ENCODE results near the gene ANGPTL8.

Gene ANGPTL8

DNA sequence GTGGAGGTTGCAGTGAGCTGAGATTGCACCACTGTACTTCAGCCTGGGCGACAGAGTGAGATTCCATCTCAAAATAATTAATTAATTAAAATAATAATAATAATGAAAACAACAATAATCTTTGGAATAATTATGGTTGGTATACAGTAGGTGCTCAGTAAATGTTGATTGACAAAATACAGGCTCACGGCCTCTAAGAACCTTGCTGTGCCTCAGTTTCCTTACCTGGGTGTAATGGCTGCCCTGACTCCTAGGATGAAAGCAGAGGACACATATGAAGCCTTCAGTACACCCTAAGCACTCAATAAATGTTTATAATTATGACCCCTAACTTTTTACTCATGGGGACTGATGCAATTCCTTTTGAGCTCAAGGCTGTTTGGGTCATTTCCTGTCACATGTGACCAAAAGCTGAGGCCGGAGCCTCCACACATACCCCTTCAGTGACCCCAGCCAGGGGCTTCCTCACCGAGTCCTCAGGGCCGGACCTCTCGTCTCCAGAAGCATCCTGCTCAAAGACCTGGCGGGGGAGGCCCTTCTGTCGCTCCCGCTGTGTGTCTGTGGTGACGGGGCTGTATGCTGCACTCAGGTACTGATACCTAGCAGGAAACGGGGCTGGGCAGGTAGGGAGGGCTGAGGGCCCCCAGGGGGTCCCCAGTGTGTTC, 12.4 kb downstream of the ANGPTL8 start:
- no peak overlapping the region for H3K27ac ChIP-seq (ENCODE audit: low read length)
- H2AFZ ChIP-seq (ENCODE audit: low read depth, low read length): no peak overlapping the region
- H3K4me3 ChIP-seq (ENCODE audit: low read length): no peak overlapping the region
- H3K9me3 ChIP-seq (ENCODE audit: insufficient read depth, low read length): no peaks in the 10 kb centered on the region
- peaks cover 14% of the 10 kb centered on the region for H3K36me3 ChIP-seq (replicated peaks; ENCODE audit: low read depth, low read length)
- H4K20me1 ChIP-seq (ENCODE audit: insufficient read depth, low read length): no peaks in the 10 kb centered on the region
- H3K27me3 ChIP-seq (ENCODE audit: low read depth, low read length): no peaks in the 10 kb centered on the region
- no peak overlapping the region for H3K4me2 ChIP-seq (ENCODE audit: low read length)
- H3K9ac ChIP-seq (ENCODE audit: low read length): no peak overlapping the region
- TF ChIP-seq, protein P1, sequence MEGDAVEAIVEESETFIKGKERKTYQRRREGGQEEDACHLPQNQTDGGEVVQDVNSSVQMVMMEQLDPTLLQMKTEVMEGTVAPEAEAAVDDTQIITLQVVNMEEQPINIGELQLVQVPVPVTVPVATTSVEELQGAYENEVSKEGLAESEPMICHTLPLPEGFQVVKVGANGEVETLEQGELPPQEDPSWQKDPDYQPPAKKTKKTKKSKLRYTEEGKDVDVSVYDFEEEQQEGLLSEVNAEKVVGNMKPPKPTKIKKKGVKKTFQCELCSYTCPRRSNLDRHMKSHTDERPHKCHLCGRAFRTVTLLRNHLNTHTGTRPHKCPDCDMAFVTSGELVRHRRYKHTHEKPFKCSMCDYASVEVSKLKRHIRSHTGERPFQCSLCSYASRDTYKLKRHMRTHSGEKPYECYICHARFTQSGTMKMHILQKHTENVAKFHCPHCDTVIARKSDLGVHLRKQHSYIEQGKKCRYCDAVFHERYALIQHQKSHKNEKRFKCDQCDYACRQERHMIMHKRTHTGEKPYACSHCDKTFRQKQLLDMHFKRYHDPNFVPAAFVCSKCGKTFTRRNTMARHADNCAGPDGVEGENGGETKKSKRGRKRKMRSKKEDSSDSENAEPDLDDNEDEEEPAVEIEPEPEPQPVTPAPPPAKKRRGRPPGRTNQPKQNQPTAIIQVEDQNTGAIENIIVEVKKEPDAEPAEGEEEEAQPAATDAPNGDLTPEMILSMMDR (IDR thresholded peaks at IDR 0.05; ENCODE audit: low read depth, low read length): no peak
- TF ChIP-seq EZH2phosphoT487 (IDR thresholded peaks at IDR 0.05; ENCODE audit: low read depth): no peak
- H3K79me2 ChIP-seq (ENCODE audit: low read length): no peaks in the 10 kb centered on the region
- H3K4me1 ChIP-seq (ENCODE audit: low read length): no peaks in the 10 kb centered on the region

DNA sequence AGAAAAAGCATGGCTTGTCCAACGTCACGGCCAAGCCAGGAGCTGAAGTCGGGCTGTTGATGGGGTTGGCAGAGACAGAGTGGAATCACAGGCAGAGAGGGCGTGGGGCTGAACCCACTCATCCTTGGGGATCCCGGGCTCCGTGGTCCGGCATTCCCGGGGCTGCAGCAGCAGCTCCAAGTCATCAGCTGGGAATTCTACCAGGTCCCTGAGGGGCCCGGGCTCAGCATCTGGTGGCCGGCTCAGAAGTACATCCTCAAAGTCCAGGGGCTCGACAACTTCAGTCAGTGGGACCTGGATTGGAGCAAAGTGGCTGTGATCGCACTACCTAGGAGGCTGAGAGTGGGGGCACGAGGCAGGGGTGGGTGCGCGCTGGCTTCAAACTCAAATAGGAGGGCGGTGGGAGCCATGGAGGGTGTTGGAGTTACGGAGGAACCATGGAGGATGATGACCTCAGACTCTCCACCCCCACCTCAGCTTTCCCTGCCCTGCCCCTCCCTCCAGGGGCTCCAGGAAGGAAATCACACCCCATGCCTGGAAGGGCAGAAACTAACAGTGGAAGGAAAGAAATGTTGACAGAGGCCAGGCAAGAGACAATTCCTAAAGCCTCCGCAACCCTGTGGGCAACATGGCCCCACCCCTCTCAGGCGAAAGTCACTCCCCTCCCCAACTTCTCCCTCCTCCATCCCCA, 13.4 kb downstream of the ANGPTL8 start:
- TF ChIP-seq, protein P1 (IDR thresholded peaks at IDR 0.05; ENCODE audit: low read depth, low read length): no peak
- no peak for TF ChIP-seq EZH2phosphoT487 (IDR thresholded peaks at IDR 0.05; ENCODE audit: low read depth)
- Histone ChIP-seq H3K27ac (ENCODE audit: low read length) (no peak overlapping the region), H3K4me1 (ENCODE audit: low read length) (no peaks in the 10 kb centered on the region), H3K79me2 (ENCODE audit: low read length) (no peaks in the 10 kb centered on the region), H3K27me3 (ENCODE audit: low read depth, low read length) (no peaks in the 10 kb centered on the region), H3K9ac (ENCODE audit: low read length) (no peak overlapping the region), H2AFZ (ENCODE audit: low read depth, low read length) (no peak overlapping the region), H3K9me3 (ENCODE audit: insufficient read depth, low read length) (no peaks in the 10 kb centered on the region), H3K4me2 (ENCODE audit: low read length) (no peak overlapping the region), H3K4me3 (ENCODE audit: low read length) (no peak overlapping the region), H3K36me3 (replicated peaks; ENCODE audit: low read depth, low read length) (peaks cover 10% of the 10 kb centered on the region), H4K20me1 (ENCODE audit: insufficient read depth, low read length) (no peaks in the 10 kb centered on the region)

DNA sequence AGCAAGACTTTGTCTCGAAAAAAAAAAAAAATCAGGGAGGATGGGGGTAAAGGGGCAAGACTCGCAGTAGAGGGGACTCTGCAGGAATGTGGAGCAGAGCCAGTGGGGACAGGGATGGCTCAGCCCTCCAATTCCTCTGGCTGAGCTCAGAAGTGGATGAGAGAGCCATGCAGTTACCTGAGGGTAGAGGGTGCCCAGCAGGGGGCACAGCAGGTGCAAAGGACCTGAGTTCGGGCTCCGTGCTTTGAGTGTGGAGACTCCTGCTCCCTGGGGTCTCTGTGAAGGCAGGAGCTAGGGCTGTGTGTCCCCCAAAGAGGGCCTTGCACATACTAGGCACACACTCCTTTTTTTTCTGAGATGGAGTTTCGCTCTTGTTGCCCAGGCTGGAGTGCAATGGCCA, 15.2 kb downstream of the ANGPTL8 start:
- no peak overlapping the region for H3K9ac ChIP-seq (ENCODE audit: low read length)
- no peak overlapping the region for H3K27ac ChIP-seq (ENCODE audit: low read length)
- TF ChIP-seq EZH2phosphoT487 (IDR thresholded peaks at IDR 0.05; ENCODE audit: low read depth): no peak
- TF ChIP-seq, protein P1 (IDR thresholded peaks at IDR 0.05; ENCODE audit: low read depth, low read length): peak; percentile 34; the same call in 1 of the 2 replicates
- no peaks in the 10 kb centered on the region for H4K20me1 ChIP-seq (ENCODE audit: insufficient read depth, low read length)
- peaks cover 6% of the 10 kb centered on the region for H3K36me3 ChIP-seq (replicated peaks; ENCODE audit: low read depth, low read length)
- H3K4me3 ChIP-seq (ENCODE audit: low read length): no peak overlapping the region
- H3K4me2 ChIP-seq (ENCODE audit: low read length): no peak overlapping the region
- H3K4me1 ChIP-seq (ENCODE audit: low read length): no peaks in the 10 kb centered on the region
- H2AFZ ChIP-seq (ENCODE audit: low read depth, low read length): no peak overlapping the region
- H3K27me3 ChIP-seq (ENCODE audit: low read depth, low read length): no peaks in the 10 kb centered on the region
- H3K9me3 ChIP-seq (ENCODE audit: insufficient read depth, low read length): no peaks in the 10 kb centered on the region
- H3K79me2 ChIP-seq (ENCODE audit: low read length): no peaks in the 10 kb centered on the region

DNA sequence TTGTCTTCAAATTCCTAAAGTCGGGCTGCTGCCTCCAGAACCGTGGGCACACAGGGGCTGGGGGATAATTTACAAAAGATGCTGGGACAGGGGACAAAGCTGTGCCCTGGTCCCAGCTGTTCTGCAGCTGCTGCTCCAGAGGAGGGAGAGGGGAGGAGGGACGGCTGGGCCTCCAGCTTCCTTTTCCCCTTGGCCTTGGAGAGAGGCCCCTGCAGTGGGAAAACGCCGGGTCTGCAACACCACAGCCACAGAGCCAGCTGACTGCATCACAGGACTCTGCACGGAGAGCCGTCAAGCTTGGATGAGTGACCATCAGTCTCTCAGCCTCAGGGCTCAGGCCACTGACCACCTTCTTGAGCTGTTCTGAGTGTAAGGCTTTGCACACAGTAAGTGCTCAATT, 16.8 kb downstream of the ANGPTL8 start:
- TF ChIP-seq EZH2phosphoT487 (IDR thresholded peaks at IDR 0.05; ENCODE audit: low read depth): no peak
- TF ChIP-seq, protein P1 (IDR thresholded peaks at IDR 0.05; ENCODE audit: low read depth, low read length): no peak
- Histone ChIP-seq H3K9ac (ENCODE audit: low read length) (no peak overlapping the region), H3K36me3 (replicated peaks; ENCODE audit: low read depth, low read length) (peaks cover 2% of the 10 kb centered on the region)

More for the DNA sequence above, 16.8 kb downstream of the ANGPTL8 start:
- Histone ChIP-seq H3K4me1 (ENCODE audit: low read length) (no peaks in the 10 kb centered on the region), H4K20me1 (ENCODE audit: insufficient read depth, low read length) (no peaks in the 10 kb centered on the region), H3K4me3 (ENCODE audit: low read length) (no peak overlapping the region), H3K27me3 (ENCODE audit: low read depth, low read length) (no peaks in the 10 kb centered on the region), H3K4me2 (ENCODE audit: low read length) (no peak overlapping the region), H3K9me3 (ENCODE audit: insufficient read depth, low read length) (no peaks in the 10 kb centered on the region), H2AFZ (ENCODE audit: low read depth, low read length) (no peak overlapping the region), H3K27ac (ENCODE audit: low read length) (no peak overlapping the region), H3K79me2 (ENCODE audit: low read length) (no peaks in the 10 kb centered on the region)
